ENCODE data around the gene CD276. TPM values are rescaled to one million over a fixed set of nuclear protein-coding genes. Genes with fewer than 3 reads are reported as not detected.

The CD276 gene
- 121 and 169 TPM in 2 replicates for total RNA-seq

DNA sequence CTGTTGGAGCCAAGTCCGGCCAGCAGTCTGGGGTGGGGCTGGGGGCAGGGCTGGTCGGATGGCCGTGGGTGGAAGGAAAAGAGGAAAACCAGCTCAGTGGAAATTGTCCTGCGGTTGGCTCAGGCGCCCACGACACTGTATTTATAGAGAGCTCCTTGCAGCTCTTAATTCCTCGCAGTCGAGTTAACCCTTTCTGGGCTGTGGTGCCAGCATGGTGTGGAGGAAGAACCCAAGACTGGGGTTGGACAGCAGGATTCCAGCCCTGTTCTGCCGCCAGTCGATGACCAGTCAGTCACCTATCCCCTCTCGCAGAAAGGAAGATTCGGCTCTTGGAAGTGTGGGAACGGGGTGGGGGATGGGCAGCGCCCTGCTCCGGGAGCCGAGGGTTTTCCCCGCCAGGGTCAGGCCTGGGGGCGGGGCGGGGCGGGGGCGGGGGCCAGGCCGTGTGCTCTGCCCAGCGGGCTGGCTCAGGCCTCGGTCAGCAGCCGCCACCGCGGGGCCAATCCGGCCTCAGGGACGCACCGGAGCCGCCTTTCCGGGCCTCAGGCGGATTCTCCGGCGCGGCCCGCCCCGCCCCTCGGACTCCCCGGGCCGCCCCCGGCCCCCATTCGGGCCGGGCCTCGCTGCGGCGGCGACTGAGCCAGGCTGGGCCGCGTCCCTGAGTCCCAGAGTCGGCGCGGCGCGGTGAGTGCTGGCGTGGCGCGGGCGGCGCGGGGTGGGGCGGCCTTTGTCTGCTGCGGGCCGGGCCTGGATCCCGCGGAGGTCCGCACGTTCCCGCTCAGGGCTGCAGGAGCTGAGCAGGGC, at the start of gene CD276:
CD276 (plus strand) TSS at position 607 of the 804 bp plus-strand sequence. CDS start 15,257 bp downstream, outside the sequence.

DNA sequence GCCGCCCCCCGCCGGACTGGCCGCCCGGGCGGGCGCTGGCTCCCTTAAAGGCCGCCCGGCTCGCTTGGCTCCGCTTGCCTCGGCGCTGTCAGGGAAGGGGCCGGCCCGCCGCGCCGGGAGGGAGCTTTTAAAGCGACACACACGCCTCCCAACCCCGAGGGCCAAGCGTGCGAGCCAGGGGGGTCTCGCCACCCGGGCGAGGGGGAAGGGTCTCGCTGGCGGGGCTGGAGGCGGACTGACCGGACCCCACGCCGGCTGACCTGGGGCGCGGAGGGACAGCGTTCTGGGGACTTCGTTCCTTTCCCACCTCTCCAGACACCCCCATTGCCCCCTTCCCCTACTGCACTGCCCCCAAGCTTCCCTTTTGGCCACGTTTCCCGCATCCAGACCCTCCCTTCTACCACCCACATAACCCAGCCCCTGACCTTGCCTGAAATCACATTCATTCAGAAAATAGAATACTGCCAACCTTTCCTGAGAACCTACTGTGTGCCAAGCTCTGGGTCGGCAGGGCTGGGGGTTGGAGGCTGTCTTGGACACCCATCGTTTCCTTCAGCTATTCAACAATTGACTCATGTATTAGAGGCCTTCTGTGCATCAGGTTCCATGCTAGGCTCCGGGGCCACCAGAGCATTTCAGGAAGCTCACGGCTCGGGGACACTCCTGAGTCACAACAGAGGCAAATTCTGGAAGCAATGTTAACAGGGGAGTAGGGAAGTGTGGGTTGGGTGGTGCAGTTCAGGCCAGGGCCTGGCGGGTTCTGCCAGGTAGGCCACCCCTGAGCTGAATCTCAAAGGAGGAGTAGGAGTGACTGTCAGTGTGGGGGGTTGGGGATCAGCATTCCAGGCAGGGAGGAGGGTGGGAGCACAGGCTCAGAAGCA, 69.3 kb downstream of the CD276 start, which contains the start of gene INSYN1:
INSYN1 (minus strand) TSS at position 102 of the 881 bp plus-strand sequence. CDS start 2,221 bp downstream, outside the sequence.

Other genes with a start within 250 kb of the CD276 start
- gene REC114, start 241.2 kb upstream of the CD276 start, total RNA-seq, result not detected in 2 replicates
- 79.8 and 91.8 TPM in 2 replicates for gene NPTN, start 51.0 kb upstream of the CD276 start, total RNA-seq
- 0.52 and 2.0 TPM in 2 replicates for gene INSYN1, start 69.0 kb downstream of the CD276 start, total RNA-seq
- gene TBC1D21, start 189.2 kb downstream of the CD276 start, total RNA-seq, result not detected in 2 replicates
- 47.2 and 63.7 TPM in 2 replicates for gene LOXL1, start 242.1 kb downstream of the CD276 start, total RNA-seq

All from epithelial cell of alveolus of lung (primary cell).